ENCODE data around the gene A4GALT.

- TF ChIP-seq CTCF (IDR thresholded peaks at IDR 0.05) (peak; percentile 24), EZH2 (IDR thresholded peaks at IDR 0.05) (no peak)
Observed at GRCh38 chr22:42743501-42743991, 22.9 kb upstream of the A4GALT start.
